Liver (tissue), 9 donors: ENCODE measurements around the gene FIP1L1. TPM values are rescaled to one million over a fixed set of nuclear protein-coding genes. Genes with fewer than 3 reads are reported as not detected.

ENCODE experiments used
- DNase-seq: peaks from one replicate; pipeline ENCODE4 v3.0.0-alpha.2; 2017; ENCODE audit warnings: low spot score
- H3K27ac ChIP-seq, 2 donors: one replicate each; pipeline ENCODE4 v1.7.0; 2013; ENCODE audit warnings: inconsistent platforms in 2 of 2, low read length in 2 of 2, control low read depth in 1 of 2, low read depth in 1 of 2, mild to moderate bottlenecking in 1 of 2
- H3K27me3 ChIP-seq, 4 donors: one replicate each; pipeline versions ENCODE4 v1.6.1 to v1.7.0; 2013; ENCODE audit warnings: low read length in 3 of 4, inconsistent platforms in 1 of 4, mild to moderate bottlenecking in 1 of 4, moderate library complexity in 1 of 4; ENCODE audit not compliant: control insufficient read depth in 4 of 4, insufficient read depth in 4 of 4
- H3K36me3 ChIP-seq, 4 donors: one replicate each; pipeline versions ENCODE4 v1.6.1 to v1.7.0; 2013; ENCODE audit warnings: low read length in 3 of 4, mild to moderate bottlenecking in 3 of 4, low read depth in 1 of 4, moderate library complexity in 1 of 4; ENCODE audit not compliant: control insufficient read depth in 4 of 4, insufficient read depth in 3 of 4
- H3K4me1 ChIP-seq, 4 donors: one replicate each; pipeline versions ENCODE4 v1.6.1 to v1.7.0; 2013; ENCODE audit warnings: low read length in 3 of 4, mild to moderate bottlenecking in 3 of 4, moderate library complexity in 1 of 4; ENCODE audit not compliant: control insufficient read depth in 4 of 4, insufficient read depth in 4 of 4
- H3K4me3 ChIP-seq, 3 donors: one replicate each; pipeline versions ENCODE4 v1.6.1 to v1.7.0; 2013; ENCODE audit warnings: low read length in 3 of 3, control low read depth in 1 of 3, low read depth in 1 of 3, mild to moderate bottlenecking in 1 of 3
- H3K9ac ChIP-seq, 2 donors: one replicate each; pipeline ENCODE4 v1.7.0; 2013; ENCODE audit warnings: low read length in 2 of 2, mild to moderate bottlenecking in 2 of 2, moderate library complexity in 2 of 2, control low read depth in 1 of 2, low read depth in 1 of 2
- H3K9me3 ChIP-seq, 4 donors: one replicate each; pipeline versions ENCODE4 v1.6.1 to v1.7.0; 2013; ENCODE audit warnings: low read length in 3 of 4; ENCODE audit not compliant: control insufficient read depth in 4 of 4
- ATF3 ChIP-seq: IDR thresholded peaks from 2 replicates; pipeline ENCODE4 v1.6.1; 2016; ENCODE audit warnings: antibody characterized with exemption
- CTCF ChIP-seq: fragments of 150-350 bp; IDR thresholded peaks from 2 replicates; pipeline ENCODE4 v1.5.1; 2017; ENCODE audit warnings: improper control_type of control experiment, low read depth, low read length; ENCODE audit not compliant: missing input control
- EGR1 ChIP-seq, 2 donors: IDR thresholded peaks; 2 replicates each; pipeline ENCODE4 v1.6.1; 2016 to 2018; ENCODE audit warnings: antibody characterized with exemption in 2 of 2, low read depth in 2 of 2
- FOXA1 ChIP-seq: IDR thresholded peaks from 2 replicates; pipeline ENCODE4 v1.6.1; 2016; ENCODE audit warnings: antibody characterized with exemption
- FOXA2 ChIP-seq: IDR thresholded peaks from 2 replicates; pipeline ENCODE4 v1.6.1; 2016; ENCODE audit warnings: antibody characterized with exemption
- GABPA ChIP-seq, 2 donors: IDR thresholded peaks in 1 of 2; conservative IDR thresholded peaks in 1 of 2; 2 replicates each; pipeline ENCODE4 v1.6.1; 2016; ENCODE audit warnings: antibody characterized with exemption in 2 of 2, mild to moderate bottlenecking in 1 of 2, moderate library complexity in 1 of 2
- HNF4A ChIP-seq, 2 donors: conservative IDR thresholded peaks; 2 replicates each; pipeline ENCODE4 v1.6.1; 2016; ENCODE audit warnings: antibody characterized with exemption in 2 of 2, mild to moderate bottlenecking in 2 of 2
- HNF4G ChIP-seq: IDR thresholded peaks from 2 replicates; pipeline ENCODE4 v1.6.1; 2016; ENCODE audit warnings: antibody characterized with exemption
- JUND ChIP-seq, 2 donors: IDR thresholded peaks; 2 replicates each; pipeline ENCODE4 v1.6.1; 2016; ENCODE audit warnings: antibody characterized with exemption in 2 of 2
- MAX ChIP-seq: IDR thresholded peaks from 2 replicates; pipeline ENCODE4 v1.6.1; 2016; ENCODE audit warnings: antibody characterized with exemption
- NR2F2 ChIP-seq: IDR thresholded peaks from 2 replicates; pipeline ENCODE4 v1.6.1; 2016; ENCODE audit warnings: antibody characterized with exemption
- RAD21 ChIP-seq, 2 donors: IDR thresholded peaks; 2 replicates each; pipeline ENCODE4 v1.6.1; 2016; ENCODE audit warnings: antibody characterized with exemption in 2 of 2, mild to moderate bottlenecking in 2 of 2
- REST ChIP-seq: IDR thresholded peaks from 2 replicates; pipeline ENCODE4 v1.6.1; 2016; ENCODE audit warnings: antibody characterized with exemption, mild to moderate bottlenecking
- RXRA ChIP-seq, 2 donors: IDR thresholded peaks; 2 replicates each; pipeline ENCODE4 v1.6.1; 2017 to 2018; ENCODE audit warnings: antibody characterized with exemption in 2 of 2, mild to moderate bottlenecking in 1 of 2
- SP1 ChIP-seq: IDR thresholded peaks from 2 replicates; pipeline ENCODE4 v1.6.1; 2018; ENCODE audit warnings: antibody characterized with exemption, mild to moderate bottlenecking
- TAF1 ChIP-seq: conservative IDR thresholded peaks from 2 replicates; pipeline ENCODE4 v1.6.1; 2016; ENCODE audit warnings: antibody characterized with exemption, mild to moderate bottlenecking
- YY1 ChIP-seq: IDR thresholded peaks from 2 replicates; pipeline ENCODE4 v1.6.1; 2016; ENCODE audit warnings: antibody characterized with exemption, mild to moderate bottlenecking
- ZBTB33 ChIP-seq: IDR thresholded peaks from 2 replicates; pipeline ENCODE4 v1.6.1; 2016; ENCODE audit warnings: antibody characterized with exemption
- WGBS: extraction: QIAGEN DNeasy Blood & Tissue Kit; methylation state at CpG from one replicate; pipeline ENCODE4 v1.1.7; 2013; 5-methylcytosine and 5-hydroxymethylcytosine counted together
- polyA plus RNA-seq, 2 donors: library from polyadenylated mRNA; stranded (reverse) in 1 of 2; unstranded in 1 of 2; fragments of 200-250 nt in 1 of 2; fragments of >200 nt in 1 of 2; fragmentation: Nextera tagmentation in 1 of 2; extraction: Ambion mirVana in 1 of 2; gene quantifications; one replicate each; pipeline versions ENCODE4 v1.2.1 to v1.2.3, GENCODE V29; 2013 to 2015
- total RNA-seq, 2 donors: library from RNA; depleted of rRNA; stranded (reverse); fragments of >200 nt; gene quantifications; one replicate each; pipeline ENCODE4 v1.2.3, GENCODE V29; 2014
- donor health status: healthy.
- donor health status: healthy.
- donor health status: healthy.
- donor health status: healthy.
- donor health status: healthy.

The FIP1L1 gene
- total and polyA plus RNA-seq, 4 donors = 12.2 to 30.3 (median 18.4) TPM

GRCh38 chr4:53421791-53422190, 44.4 kb downstream of the FIP1L1 start:
- H3K9me3 ChIP-seq = no peaks in the 10 kb centered on the region
- peaks cover 0 to 12% (median under 1%) of the 10 kb centered on the region in 4 donors for H3K36me3 ChIP-seq
- H3K4me3 ChIP-seq = no peak overlapping the region
- TF ChIP-seq JUND (IDR thresholded peaks at IDR 0.05) (no peak), HNF4G (no peak), MAX (no peak), SP1 (no peak), FOXA2 (no peak), YY1 (no peak), ATF3 (no peak), REST (no peak)
- H3K27me3 ChIP-seq = no peaks in the 10 kb centered on the region
- DNase-seq = no peak
- no peak overlapping the region for H3K9ac ChIP-seq
- H3K4me1 ChIP-seq = no peaks in the 10 kb centered on the region
- H3K27ac ChIP-seq = no peak overlapping the region
- 93% methylated on average over 2 of the region's 2 CpGs for WGBS

- no peak for DNase-seq
- Histone ChIP-seq H3K36me3 (peaks cover 0 to 17% (median 2%) of the 10 kb centered on the region in 4 donors), H3K9me3 (no peaks in the 10 kb centered on the region), H3K4me3 (no peak overlapping the region), H3K9ac (no peak overlapping the region), H3K27ac (no peak overlapping the region), H3K4me1 (no peaks in the 10 kb centered on the region), H3K27me3 (no peaks in the 10 kb centered on the region)
- TF ChIP-seq YY1 (no peak), GABPA (IDR thresholded peaks at IDR 0.05 in 1 of 2, conservative IDR thresholded peaks at IDR 0.05 in 1 of 2) (no peak), ATF3 (no peak), FOXA1 (no peak), REST (no peak), JUND (IDR thresholded peaks at IDR 0.05) (no peak), HNF4A (conservative IDR thresholded peaks at IDR 0.05) (no peak), TAF1 (no peak), RAD21 (IDR thresholded peaks at IDR 0.05) (no peak), FOXA2 (no peak), SP1 (no peak), CTCF (no peak), NR2F2 (no peak), HNF4G (no peak), RXRA (IDR thresholded peaks at IDR 0.05) (no peak), ZBTB33 (no peak), EGR1 (IDR thresholded peaks at IDR 0.05; ENCODE audit: low read depth in 2 of 2) (no peak), MAX (no peak)
- WGBS = 99% methylated on average over 1 of the region's 1 CpG
Observed at GRCh38 chr4:53422367-53422766, 44.9 kb downstream of the FIP1L1 start.
